Stimulated activated CD8-positive, alpha-beta memory T cell treated with anti-CD3 and anti-CD28 coated beads, Interleukin-12 subunit alpha, Interleukin-12 subunit beta, amount 100 ng/mL, for 1 hour (primary cell): ENCODE data around the gene PATE3.

Source experiments
- DNase-seq: peaks from one replicate; pipeline ENCODE4 v3.0.0-alpha.2; 2020; ENCODE audit warnings: low read depth

PATE3 gene, protein sequence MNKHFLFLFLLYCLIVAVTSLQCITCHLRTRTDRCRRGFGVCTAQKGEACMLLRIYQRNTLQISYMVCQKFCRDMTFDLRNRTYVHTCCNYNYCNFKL

DNA sequence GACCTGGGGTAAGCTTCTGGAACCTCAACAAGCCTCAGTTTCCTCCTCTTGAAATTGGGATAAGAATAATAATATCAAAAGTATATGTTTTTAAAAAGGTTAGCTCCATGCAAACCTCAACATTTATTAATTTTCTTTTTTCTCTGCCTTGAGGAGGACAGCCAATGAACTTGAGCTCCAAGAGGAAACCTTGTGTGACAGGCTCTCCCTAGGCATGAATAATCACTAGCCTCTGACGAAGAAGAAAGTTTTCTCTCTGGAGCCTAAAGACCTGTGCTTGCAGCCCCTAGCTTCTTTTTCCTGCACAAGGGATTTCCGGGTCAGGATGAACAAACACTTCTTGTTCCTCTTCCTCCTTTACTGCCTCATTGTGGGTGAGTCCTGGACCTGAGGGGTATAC, at the start of gene PATE3:
PATE3 (plus strand) TSS at position 301 of the 400 bp plus-strand sequence; CDS start at position 326, 25 bp downstream.
- no peak for DNase-seq

DNA sequence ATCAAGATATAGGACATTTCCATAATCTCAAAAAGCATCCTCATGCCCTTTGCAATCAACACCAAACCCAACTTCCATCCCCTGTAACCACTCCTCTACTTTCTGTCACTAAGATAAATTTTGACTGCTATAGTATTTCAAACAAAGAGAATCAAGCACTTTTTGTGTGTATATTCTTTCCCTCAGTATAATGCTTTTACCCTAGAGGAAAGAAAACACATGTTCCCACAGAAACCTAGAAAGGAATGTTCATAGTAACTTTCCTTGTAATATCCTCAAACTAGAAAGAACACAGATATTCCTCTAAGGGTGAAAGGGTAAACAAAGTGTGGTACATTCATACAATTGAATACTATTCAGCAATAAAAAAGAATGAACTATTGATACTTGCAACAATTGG, 47.3 kb upstream of the PATE3 start:
- no peak for DNase-seq

DNA sequence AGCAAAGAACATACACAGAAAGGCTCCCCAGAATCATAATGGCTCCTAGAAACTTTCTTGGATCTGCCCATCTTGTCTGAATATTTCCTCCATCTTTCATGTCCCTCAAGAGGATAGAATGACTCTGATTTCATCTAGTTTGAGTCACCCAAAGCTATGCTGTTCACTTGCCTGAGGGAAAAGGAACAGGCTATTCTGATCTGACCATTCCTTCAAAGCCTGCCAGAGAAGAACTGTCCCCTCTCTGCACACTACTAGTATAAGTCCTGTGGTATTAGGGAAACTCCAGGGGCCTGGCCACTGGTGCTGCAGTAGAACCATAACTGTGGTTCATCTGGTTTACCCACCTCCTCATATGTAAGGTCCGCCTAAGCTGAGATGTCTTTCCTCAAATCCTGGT, 44.2 kb upstream of the PATE3 start:
- DNase-seq: no peak

DNA sequence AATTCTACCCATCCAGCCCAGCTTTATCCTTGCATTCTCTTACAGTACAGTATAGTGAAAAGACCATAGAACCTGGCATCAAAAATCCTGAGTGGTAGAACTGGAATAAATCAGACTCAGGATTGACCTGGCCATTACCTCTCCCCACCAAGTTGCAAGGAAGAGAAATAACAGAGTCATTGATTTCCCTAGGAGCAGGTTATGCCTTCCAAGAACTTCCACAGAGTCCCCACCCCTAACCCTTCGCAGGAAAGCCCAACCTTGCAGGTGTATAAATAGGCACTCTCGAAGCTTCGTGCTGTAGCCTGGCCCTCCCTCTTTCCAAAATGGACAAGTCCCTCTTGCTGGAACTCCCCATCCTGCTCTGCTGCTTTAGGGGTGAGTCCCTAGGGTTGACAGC, 41.9 kb upstream of the PATE3 start, which contains the start of gene PATE1:
PATE1 (plus strand) TSS at position 301 of the 400 bp plus-strand sequence; CDS start at position 327, 26 bp downstream.
- DNase-seq: no peak

DNA sequence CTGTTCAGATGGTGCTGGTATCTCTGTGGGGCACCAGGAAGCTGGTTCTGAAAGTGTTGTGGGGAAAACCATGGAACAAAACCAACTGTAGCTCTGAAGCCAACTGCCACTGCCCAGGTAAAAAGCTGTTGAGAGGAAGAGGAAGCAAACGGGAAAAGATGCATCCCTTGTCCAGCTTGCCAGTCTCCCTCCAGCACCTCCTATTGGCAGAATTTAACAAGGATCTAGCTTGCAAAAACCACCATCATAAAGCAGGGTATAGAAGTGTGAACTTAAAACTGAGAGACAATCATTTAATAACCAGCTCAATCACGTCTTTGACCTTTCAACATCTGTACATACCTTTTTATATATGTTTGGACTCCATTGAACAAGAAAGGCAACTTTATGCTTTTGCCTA, 37.3 kb upstream of the PATE3 start:
- DNase-seq: no peak

DNA sequence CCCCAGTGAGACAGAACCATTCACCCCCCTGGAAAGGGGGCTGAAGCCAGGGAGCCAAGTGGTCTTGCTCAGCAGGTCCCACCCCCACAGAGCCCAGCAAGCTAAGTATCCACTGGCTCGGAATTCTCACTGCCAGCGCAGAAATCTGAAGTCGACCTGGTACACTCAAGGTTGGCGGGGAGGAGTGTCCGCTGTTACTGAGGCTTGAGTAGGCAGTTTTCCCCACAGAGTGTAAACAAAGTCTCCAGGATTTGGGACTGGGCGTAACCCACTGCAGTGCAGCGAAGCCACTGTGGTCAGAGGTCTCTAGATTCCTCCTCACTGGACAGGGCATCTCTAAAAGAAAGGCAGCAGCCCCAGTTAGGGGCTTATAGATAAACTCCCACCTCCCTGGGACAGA, 31.9 kb upstream of the PATE3 start:
- no peak for DNase-seq

DNA sequence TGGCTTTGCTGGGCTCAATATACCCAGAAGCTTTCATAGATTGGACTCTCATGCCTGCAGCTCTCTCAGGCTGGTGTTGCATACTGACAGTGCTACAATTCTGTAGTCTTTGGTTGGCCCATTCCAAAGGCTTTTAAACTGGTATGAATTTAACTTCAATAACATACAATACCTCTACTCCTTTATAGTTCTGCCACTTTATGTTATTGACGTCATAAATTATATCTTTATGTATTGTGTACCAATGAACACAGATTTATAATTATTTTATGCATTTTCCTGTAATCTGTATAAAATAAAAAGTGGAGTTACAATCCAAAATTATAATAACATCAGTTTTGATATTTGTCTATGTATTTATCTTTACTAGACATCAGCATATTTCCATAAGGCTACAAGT, 25.5 kb upstream of the PATE3 start:
- no peak for DNase-seq

DNA sequence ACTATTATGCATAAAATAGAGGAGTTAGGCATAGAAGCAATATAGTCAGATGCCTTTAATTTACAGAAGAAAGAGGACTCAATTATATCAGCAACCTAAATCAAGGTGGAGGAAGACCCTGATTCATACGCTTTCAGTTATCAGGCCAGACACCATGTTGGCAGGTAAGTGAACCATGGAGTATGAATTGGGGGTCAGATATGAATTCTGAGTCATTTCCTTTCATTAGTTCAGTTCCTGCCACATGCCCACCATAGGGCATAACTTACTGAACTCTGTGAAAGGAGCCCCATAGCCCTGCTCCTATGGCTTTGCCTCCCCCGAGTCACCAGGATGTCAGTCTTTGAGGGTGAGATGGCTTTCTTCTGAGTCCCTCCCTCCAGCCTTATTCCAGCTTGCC, 24.4 kb upstream of the PATE3 start:
- DNase-seq: no peak

DNA sequence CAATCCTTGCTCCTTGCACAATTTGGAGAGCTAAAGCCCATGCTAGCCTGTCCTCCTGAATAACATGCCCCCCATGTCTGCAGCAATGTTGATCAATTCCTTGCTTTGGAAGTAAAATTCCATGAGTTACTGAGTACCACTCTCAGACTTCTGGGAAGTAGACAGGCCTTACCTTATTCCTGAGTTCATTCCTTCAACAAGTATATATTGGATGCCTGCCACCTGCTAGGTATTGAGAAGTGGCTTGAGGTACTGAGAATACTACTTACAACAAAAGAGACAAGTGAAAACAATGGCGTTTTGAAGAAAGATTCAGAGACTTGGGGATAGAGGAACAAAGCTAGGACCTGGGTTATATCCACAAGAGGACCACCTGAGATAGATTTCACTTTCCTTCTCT, 21.7 kb upstream of the PATE3 start:
- DNase-seq: no peak

DNA sequence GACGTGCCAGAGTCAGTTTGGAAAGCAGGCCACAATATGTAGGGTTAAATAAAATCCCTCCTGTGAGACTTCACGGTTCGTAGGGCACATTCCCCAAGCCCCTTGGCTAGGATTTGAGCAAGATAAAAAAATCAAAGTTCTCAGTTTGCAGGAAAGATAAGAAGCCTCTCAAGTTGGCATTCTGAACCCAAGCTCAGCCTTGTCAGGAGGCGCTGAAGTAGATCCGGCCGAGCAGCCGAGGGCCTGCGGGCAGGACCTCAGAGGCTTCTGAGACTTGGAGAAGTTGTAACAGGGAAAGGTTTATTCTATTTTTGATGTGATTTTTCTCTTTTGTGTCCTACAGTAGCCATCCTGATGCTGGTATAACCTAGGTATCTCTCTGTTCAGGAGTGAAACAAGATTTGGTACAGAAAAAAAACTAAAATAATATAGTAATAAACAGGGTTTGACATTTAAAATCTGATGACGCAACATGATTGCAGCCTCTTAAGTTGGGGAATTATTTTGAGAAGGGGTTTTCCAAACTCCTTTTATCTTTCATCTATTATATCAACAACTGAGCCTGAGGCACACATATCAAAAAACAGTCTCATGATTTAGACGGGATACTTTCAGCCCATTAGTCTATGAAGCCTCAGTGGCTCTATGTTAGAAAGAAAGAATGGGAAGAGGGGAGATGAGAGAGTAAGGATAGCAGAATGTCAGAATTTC, 19.4 kb upstream of the PATE3 start:
- DNase-seq: no peak

DNA sequence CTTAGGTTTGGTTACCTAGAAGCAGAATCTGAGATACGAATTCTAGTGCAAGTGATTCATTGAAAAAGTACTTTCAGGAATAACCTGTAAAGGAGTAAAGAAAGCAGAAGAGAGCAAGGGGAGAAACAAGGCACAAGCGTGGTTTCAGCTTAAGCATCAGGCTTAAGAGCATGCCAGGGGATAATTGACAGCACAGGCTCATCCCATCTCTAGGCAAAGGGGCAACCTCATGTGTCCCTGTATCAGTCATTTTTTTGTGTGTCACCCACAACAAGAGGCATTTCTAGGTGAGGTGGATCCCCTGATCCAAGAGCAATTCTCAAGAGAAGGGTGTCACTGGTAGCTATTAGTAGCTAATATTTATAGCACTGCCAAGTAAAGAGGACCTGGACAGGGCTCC, 17.3 kb upstream of the PATE3 start:
- DNase-seq: no peak

DNA sequence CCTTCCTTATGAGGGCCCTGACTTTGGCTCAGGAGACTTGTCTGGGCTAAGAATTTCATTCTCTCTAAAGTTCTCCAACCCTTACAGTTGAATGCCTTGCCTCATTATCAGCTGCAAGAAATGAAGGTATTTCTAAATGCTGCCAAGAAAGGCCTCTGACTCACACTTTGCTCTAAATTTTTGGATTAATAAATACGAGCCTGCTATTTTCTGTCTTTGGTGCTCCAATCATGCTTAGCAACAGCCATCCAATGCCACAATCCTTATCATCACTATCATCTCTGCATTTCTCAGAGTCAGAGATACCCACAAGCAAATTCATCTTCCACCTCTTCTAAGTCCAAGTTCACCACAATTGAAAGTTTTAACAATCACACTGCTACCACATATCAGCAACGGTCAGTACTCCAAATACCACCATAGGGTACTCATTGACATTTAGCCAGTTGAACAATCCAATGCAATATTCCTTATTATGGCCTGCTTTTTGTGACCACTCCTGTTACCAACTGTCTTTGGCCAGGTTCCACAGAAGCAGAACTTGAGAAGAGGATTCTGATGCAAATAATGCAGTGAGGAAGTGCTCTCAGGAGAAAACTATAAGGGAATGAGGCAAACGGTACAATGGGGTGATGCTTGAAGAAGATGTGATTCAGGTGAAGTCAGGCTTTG, 15.0 kb upstream of the PATE3 start:
- no peak for DNase-seq

DNA sequence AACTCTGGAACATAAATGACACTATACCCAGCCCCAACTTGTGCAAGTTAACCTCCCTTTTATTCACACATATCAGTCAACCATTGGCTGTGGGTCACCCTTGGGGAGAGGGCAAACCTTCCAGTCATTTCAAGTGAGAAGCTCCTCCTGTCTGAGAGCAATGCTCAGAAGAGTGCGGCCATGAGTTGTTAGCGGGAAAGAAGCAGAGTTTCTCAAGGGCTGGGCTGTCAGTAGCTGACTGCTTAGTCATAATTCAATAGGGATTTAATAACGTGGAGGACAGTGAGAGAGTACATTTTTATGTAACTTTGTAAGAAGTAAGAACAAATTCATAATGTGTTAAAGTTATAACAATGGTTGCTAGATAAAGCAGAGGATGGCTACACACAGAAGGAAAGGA, 14.4 kb upstream of the PATE3 start:
- DNase-seq: no peak

DNA sequence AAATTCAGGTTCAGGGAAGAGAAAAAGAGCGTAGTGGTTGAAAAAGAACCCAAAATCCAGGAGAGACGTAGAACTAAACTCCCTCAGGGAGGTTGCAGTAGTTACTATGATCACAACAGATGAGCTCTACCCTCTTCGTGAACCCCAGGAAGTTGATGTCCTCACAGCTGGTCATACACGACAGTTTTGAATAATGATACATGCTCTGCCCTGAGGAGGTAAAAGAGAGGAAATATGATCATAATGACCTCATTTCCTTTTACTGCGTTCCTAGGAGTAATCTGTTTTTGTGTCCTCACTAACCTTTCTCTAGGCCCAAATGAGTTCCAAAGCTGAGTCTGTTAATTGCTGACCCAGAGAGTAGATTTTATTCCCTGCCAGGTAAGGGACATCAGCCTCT, 10.6 kb upstream of the PATE3 start:
- DNase-seq: no peak

DNA sequence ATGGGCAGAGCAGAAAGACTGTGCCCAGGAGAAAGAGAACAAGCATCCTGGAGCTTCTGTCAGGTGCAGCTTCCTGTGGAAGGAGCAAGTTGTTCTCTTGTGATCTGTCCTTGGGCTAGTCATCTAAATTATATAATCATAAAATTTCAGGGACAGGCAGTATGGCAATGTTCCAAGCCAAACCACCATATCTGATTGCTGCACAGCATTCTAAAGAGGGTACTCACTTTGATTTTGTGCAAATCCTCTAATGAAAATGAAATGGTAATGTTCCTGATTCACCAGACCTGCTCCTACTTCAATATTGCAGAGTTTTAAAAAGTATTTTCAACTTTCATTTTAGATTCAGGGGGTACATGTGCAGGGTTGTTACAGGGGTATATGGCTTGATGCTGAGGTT, 9.2 kb upstream of the PATE3 start, which contains the start of gene PATE2:
PATE2 (minus strand) TSS at position 101 of the 400 bp plus-strand sequence; CDS start at position 46, 55 bp downstream.
- no peak for DNase-seq

DNA sequence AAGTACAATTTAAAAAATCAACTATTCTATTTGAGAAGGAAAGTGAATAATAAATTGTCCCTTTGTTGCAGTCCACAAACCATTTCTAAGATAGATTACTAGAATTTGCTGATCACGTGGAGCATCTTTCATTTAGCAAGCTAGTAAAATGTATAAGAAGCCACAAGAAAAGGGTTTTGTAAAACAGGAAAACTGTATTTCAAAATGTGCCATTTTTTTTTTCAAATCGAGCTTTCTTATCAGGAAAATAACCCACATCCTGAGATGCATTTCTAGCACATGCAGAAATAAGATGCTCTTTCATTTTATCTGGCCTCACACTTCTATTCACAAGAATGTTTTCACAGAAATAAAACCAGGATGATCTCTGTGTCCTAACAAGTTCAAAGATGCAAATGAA, 3.2 kb upstream of the PATE3 start:
- DNase-seq: no peak

DNA sequence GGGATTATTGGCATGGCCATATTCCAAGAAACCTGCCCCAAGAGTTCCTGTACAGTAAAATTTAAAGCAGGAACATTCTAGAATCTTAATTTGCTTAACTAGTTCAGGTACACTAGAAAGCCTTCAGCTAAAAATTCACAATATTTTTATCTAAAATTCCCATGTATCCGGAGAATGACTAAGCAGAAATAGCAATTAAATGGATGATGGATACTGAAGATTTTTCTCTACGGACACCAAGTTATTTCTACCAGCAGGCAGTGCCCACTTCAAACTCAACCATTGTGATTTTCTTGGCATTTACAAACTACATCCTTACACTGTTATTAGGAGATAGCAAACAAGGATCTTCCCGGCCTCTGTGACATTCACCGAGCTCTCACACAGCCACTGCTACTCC, 2.9 kb downstream of the PATE3 start:
- DNase-seq: no peak

DNA sequence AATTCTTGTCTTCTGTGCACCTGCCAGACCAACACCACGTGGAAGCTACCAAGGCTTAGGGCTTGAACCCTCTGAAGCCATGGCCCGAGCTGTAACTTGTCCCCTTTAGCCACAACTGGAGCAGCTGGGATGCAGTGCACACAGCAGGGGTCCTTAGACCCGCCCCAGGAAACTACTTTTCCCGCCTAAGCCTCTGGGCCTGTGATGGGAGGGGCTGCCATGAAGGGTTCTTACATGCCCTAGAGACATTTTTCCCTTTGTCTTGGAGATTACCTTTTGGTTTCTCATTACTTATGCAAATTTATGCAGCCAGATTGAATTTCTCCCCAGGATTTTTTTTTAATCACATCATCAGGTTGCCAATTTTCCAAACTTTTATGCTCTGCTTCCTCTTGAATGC, 9.7 kb downstream of the PATE3 start:
- no peak for DNase-seq

DNA sequence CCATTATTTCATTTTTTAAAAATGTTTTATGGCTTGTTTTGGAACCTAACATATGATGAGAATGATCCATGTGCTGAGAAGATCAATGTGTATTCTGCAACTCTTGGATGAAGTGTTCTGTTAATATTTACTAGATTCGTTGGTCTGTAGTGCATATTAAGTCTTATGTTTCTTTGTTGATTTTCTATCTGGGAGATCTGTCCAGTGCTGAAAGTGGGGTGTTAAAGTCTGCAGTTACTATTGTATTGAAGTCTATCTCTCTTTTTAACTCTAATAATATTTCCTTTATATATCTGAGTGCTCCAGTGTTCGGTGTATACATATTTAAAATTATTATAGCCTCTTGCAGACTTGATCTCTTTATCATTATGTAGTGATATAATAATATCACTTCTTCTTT, 11.9 kb downstream of the PATE3 start:
- DNase-seq: no peak

DNA sequence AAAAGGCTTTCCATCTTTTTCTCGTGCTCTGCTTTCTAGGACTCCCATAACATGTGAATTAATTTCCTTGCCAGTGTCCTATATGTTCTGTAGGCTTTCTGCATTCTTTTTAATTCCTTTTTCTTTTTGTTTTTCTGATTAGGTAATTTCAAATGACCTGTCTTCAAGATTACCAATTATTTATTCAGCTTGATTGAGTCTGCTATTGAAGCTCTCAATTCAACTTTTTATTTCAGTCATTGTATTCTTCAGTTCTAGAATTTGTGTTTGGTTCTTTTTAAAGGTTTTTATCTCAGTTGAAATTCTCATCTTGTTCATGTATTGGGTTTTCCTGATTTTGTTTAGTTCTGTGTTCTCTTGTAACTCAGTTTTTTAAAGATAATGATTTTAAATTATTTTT, 14.5 kb downstream of the PATE3 start:
- no peak for DNase-seq

DNA sequence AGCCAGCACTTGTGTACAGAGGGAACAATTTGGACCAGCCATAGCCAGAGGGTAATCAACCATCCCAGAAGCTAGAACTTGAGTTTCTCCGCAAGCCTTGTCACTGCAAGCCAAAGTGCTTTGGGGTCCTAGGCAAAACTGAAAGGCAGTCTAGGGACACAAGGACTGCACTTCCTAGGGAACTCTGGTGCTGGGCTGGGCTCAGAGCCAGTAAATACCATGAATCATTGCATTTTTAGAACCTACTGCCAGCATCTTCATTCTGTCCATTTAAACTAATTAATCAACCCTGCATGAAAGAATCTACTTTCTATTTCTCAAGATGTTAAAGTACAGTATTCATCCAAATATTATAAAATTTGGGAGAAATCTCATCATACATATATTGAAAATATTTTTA, 20.0 kb downstream of the PATE3 start:
- no peak for DNase-seq

DNA sequence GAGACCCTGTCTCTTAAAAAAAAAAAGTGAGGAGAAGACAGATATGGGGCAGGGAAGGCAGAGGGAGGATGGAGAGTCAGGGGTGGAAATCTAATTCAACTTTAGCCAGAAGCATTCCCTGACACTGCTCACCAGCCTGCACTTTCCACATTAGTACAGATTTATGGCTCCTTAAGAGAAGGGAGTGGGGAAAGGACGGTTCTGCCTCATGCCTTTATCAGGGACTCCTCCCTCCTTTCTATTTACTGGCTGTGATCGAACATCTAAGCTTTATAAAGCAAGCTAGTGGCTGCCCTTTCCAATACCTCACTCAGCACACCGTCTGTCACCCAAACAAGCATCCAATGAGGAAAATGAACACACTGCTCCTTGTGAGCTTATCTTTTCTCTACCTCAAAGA, 45.1 kb downstream of the PATE3 start, which contains the start of gene PATE4:
PATE4 (plus strand) TSS at position 301 of the 400 bp plus-strand sequence; CDS start at position 345, 44 bp downstream.
- no peak for DNase-seq

DNA sequence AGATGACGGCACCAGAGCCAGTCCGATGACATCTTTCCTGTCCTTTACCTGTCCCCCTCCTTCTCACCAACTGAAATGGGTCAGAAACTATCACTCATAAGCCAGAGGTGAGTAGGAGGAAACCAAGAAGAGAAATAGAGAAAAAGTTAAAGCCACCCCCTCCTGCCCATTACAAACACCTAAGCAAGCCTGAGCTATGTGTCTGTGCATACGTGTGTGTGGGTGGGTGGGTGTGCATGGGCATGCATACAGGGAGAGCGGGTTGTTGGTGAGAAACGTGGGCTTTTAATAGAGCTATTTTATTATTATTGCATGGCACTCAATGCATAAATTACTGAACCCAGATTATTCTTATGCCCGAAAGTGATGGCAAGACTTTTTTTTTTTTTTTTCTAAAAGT, 47.8 kb downstream of the PATE3 start:
- DNase-seq: no peak
